Osteoblast (primary cell): ENCODE measurements around the gene LRP10. TPM values are rescaled to one million over a fixed set of nuclear protein-coding genes. Genes with fewer than 3 reads are reported as not detected.

Experiments
- DNase-seq: peaks from one replicate; pipeline ENCODE4 v3.0.0; 2011; ENCODE audit warnings: low spot score, mixed read lengths; ENCODE audit not compliant: insufficient read length; ENCODE audit errors: missing footprints
- H2AFZ ChIP-seq: 2 replicates; pipeline ENCODE4 v1.6.0; 2011; ENCODE audit warnings: mild to moderate bottlenecking, low read length
- H3K27ac ChIP-seq: 2 replicates; pipeline ENCODE4 v1.5.1; 2011; ENCODE audit warnings: mild to moderate bottlenecking, low read depth, low read length, moderate library complexity
- H3K27me3 ChIP-seq: 2 replicates; pipeline ENCODE4 v1.6.0; 2012; ENCODE audit warnings: mild to moderate bottlenecking, control low read depth, inconsistent platforms, low read length, moderate library complexity; ENCODE audit not compliant: insufficient read depth
- H3K36me3 ChIP-seq: 2 replicates; pipeline ENCODE4 v1.5.1; 2011; ENCODE audit warnings: mild to moderate bottlenecking, low read length, control low read depth, moderate library complexity; ENCODE audit not compliant: insufficient read depth
- H3K4me1 ChIP-seq: 2 replicates; pipeline ENCODE4 v1.5.1; 2011; ENCODE audit warnings: mild to moderate bottlenecking, low read length, control low read depth, moderate library complexity; ENCODE audit not compliant: insufficient read depth
- H3K4me2 ChIP-seq: 2 replicates; pipeline ENCODE4 v1.6.0; 2011; ENCODE audit warnings: mild to moderate bottlenecking, low read length; ENCODE audit not compliant: insufficient read depth
- H3K4me3 ChIP-seq: fragments of 200-600 bp; sonication (generic); 3 replicates; pipeline ENCODE4 v1.5.1; 2012; ENCODE audit warnings: mild to moderate bottlenecking, low read length, inconsistent platforms; ENCODE audit not compliant: insufficient read depth
- H3K79me2 ChIP-seq: 2 replicates; pipeline ENCODE4 v1.6.0; 2012; ENCODE audit warnings: mild to moderate bottlenecking, low read length, control low read depth, inconsistent platforms; ENCODE audit not compliant: insufficient read depth
- H3K9me3 ChIP-seq: 2 replicates; pipeline ENCODE4 v1.5.1; 2011; ENCODE audit warnings: low read depth, low read length, control low read depth
- H4K20me1 ChIP-seq: 2 replicates; pipeline ENCODE4 v1.6.0; 2012; ENCODE audit warnings: mild to moderate bottlenecking, low read length, control low read depth; ENCODE audit not compliant: insufficient read depth
- total RNA-seq: library from RNA; depleted of rRNA; stranded (reverse); fragments of >200 nt; gene quantifications from 2 replicates; pipeline ENCODE4 v1.2.3, GENCODE V29; 2012
- TF ChIP-seq, protein P1 (sequence below): IDR thresholded peaks from 2 replicates; pipeline ENCODE4 v1.5.1; 2011; ENCODE audit warnings: mild to moderate bottlenecking, low read depth, low read length, moderate library complexity; ENCODE audit errors: extremely low read depth

LRP10 gene
- total RNA-seq, 1 donor: 147 TPM

DNA sequence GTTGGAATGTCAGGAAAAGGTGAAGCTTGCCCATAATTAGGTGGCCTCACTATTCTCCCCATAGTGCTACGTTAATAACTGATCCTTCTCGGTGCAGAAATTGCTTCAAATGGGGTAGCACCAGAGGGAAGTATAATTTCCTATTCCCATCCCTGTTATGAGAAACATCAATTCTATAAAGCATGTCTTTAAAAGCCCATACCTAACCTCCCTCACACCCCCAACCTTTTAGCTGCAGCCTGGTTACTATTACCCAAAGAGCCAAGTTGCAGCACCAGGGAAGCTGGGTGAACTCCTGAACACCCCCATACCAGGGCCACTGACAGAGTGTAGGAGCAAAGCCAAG, 32.2 kb downstream of the LRP10 start:
- H3K4me3 ChIP-seq: no peak overlapping the region
- no peak overlapping the region for H2AFZ ChIP-seq
- no peak overlapping the region for H3K27ac ChIP-seq
- peaks cover 15% of the 10 kb centered on the region for H3K4me1 ChIP-seq
- no peaks in the 10 kb centered on the region for H4K20me1 ChIP-seq
- no peak for DNase-seq
- no peaks in the 10 kb centered on the region for H3K27me3 ChIP-seq
- no peak overlapping the region for H3K4me2 ChIP-seq
- no peaks in the 10 kb centered on the region for H3K9me3 ChIP-seq
- peaks cover 75% of the 10 kb centered on the region for H3K36me3 ChIP-seq
- TF ChIP-seq, protein P1, sequence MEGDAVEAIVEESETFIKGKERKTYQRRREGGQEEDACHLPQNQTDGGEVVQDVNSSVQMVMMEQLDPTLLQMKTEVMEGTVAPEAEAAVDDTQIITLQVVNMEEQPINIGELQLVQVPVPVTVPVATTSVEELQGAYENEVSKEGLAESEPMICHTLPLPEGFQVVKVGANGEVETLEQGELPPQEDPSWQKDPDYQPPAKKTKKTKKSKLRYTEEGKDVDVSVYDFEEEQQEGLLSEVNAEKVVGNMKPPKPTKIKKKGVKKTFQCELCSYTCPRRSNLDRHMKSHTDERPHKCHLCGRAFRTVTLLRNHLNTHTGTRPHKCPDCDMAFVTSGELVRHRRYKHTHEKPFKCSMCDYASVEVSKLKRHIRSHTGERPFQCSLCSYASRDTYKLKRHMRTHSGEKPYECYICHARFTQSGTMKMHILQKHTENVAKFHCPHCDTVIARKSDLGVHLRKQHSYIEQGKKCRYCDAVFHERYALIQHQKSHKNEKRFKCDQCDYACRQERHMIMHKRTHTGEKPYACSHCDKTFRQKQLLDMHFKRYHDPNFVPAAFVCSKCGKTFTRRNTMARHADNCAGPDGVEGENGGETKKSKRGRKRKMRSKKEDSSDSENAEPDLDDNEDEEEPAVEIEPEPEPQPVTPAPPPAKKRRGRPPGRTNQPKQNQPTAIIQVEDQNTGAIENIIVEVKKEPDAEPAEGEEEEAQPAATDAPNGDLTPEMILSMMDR: no peak
- no peaks in the 10 kb centered on the region for H3K79me2 ChIP-seq

DNA sequence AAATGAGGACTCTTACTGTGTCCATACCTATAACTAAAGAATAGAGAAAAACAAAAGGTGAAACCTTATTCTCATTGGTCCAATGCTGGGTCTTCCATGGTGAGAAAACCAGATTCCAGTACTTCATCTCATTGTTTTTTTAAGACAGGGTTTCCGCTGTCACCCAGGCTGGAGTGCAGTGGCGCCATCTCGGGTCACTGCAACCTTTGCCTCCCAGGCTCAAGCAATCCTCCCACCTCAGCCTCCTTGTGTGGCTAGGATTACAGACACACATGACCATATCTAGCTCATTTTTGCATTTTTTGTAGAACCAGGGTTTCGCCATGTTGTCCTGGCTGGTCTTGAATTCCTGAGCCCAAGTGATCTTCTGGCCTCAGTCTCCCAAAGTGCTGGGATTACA, 34.1 kb downstream of the LRP10 start:
- H3K4me1 ChIP-seq: peaks cover 3% of the 10 kb centered on the region
- H3K36me3 ChIP-seq: peaks cover 87% of the 10 kb centered on the region
- H2AFZ ChIP-seq: no peak overlapping the region
- H3K4me2 ChIP-seq: no peak overlapping the region
- H3K27me3 ChIP-seq: no peaks in the 10 kb centered on the region
- no peak overlapping the region for H3K4me3 ChIP-seq
- no peak overlapping the region for H3K27ac ChIP-seq
- DNase-seq: no peak
- H3K79me2 ChIP-seq: peaks cover 6% of the 10 kb centered on the region
- TF ChIP-seq, protein P1: no peak
- H3K9me3 ChIP-seq: no peaks in the 10 kb centered on the region
- no peaks in the 10 kb centered on the region for H4K20me1 ChIP-seq

DNA sequence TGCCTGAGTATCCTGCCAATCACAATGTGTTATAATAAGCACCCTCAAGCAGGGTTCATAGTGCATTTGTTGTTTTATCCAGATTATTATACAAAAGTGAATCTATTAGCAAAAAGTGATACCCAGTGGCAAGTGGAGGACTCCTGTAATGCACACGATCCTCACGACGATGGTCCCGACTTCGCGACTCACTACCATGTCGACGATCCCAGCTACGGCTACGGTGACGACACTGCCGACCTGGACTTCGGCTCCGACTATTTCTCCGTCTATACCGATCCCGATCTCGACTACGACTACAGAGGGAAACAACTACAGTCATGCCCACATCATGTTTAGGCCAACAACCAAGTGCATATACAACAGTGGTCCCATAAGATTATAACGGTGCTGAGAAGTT, 34.5 kb downstream of the LRP10 start:
- H3K4me3 ChIP-seq: no peak overlapping the region
- peaks cover 83% of the 10 kb centered on the region for H3K36me3 ChIP-seq
- H4K20me1 ChIP-seq: no peaks in the 10 kb centered on the region
- no peaks in the 10 kb centered on the region for H3K9me3 ChIP-seq
- peaks cover 10% of the 10 kb centered on the region for H3K79me2 ChIP-seq
- TF ChIP-seq, protein P1: no peak
- peak; percentile 1 for DNase-seq
- no peak overlapping the region for H3K4me2 ChIP-seq
- no peaks in the 10 kb centered on the region for H3K27me3 ChIP-seq
- no peak overlapping the region for H2AFZ ChIP-seq
- peaks cover 3% of the 10 kb centered on the region for H3K4me1 ChIP-seq
- H3K27ac ChIP-seq: no peak overlapping the region

DNA sequence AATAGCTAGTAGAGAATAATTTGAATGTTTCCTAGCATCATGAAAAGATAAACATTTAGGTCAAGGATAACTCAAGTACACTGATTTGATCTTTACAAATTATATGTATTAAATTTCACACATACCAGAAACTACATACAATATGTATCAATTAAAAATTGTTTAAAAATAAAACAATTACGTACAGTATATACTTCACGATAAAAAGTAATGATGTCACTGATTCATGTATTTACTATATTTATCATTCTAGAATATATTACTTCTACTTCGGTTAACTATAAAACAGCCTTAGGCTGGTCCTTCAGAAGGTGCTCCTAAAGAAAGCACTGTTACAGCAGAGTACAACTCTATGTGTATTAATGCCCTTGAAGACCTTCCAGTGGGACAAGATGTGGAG, 35.9 kb downstream of the LRP10 start:
- Histone ChIP-seq H3K27me3 (no peaks in the 10 kb centered on the region), H3K4me2 (no peak overlapping the region), H3K4me1 (peaks cover 3% of the 10 kb centered on the region), H3K36me3 (peaks cover 69% of the 10 kb centered on the region), H2AFZ (no peak overlapping the region), H4K20me1 (peaks cover 2% of the 10 kb centered on the region), H3K9me3 (no peaks in the 10 kb centered on the region), H3K4me3 (no peak overlapping the region), H3K79me2 (peaks cover 23% of the 10 kb centered on the region), H3K27ac (no peak overlapping the region)
- DNase-seq: no peak
- TF ChIP-seq, protein P1: no peak
